Liver (tissue), 9 donors: ENCODE results near the gene AMMECR1. TPM values are rescaled to one million over a fixed set of nuclear protein-coding genes. Genes with fewer than 3 reads are reported as not detected.

Experiments used
- DNase-seq: peaks from one replicate; pipeline ENCODE4 v3.0.0-alpha.2; 2017; ENCODE audit warnings: low spot score
- H3K27ac ChIP-seq, 2 donors: one replicate each; pipeline ENCODE4 v1.7.0; 2013; ENCODE audit warnings: inconsistent platforms in 2 of 2, low read length in 2 of 2, control low read depth in 1 of 2, low read depth in 1 of 2, mild to moderate bottlenecking in 1 of 2
- H3K27me3 ChIP-seq, 4 donors: one replicate each; pipeline versions ENCODE4 v1.6.1 to v1.7.0; 2013; ENCODE audit warnings: low read length in 3 of 4, inconsistent platforms in 1 of 4, mild to moderate bottlenecking in 1 of 4, moderate library complexity in 1 of 4; ENCODE audit not compliant: control insufficient read depth in 4 of 4, insufficient read depth in 4 of 4
- H3K36me3 ChIP-seq, 4 donors: one replicate each; pipeline versions ENCODE4 v1.6.1 to v1.7.0; 2013; ENCODE audit warnings: low read length in 3 of 4, mild to moderate bottlenecking in 3 of 4, low read depth in 1 of 4, moderate library complexity in 1 of 4; ENCODE audit not compliant: control insufficient read depth in 4 of 4, insufficient read depth in 3 of 4
- H3K4me1 ChIP-seq, 4 donors: one replicate each; pipeline versions ENCODE4 v1.6.1 to v1.7.0; 2013; ENCODE audit warnings: low read length in 3 of 4, mild to moderate bottlenecking in 3 of 4, moderate library complexity in 1 of 4; ENCODE audit not compliant: control insufficient read depth in 4 of 4, insufficient read depth in 4 of 4
- H3K4me3 ChIP-seq, 3 donors: one replicate each; pipeline versions ENCODE4 v1.6.1 to v1.7.0; 2013; ENCODE audit warnings: low read length in 3 of 3, control low read depth in 1 of 3, low read depth in 1 of 3, mild to moderate bottlenecking in 1 of 3
- H3K9ac ChIP-seq, 2 donors: one replicate each; pipeline ENCODE4 v1.7.0; 2013; ENCODE audit warnings: low read length in 2 of 2, mild to moderate bottlenecking in 2 of 2, moderate library complexity in 2 of 2, control low read depth in 1 of 2, low read depth in 1 of 2
- H3K9me3 ChIP-seq, 4 donors: one replicate each; pipeline versions ENCODE4 v1.6.1 to v1.7.0; 2013; ENCODE audit warnings: low read length in 3 of 4; ENCODE audit not compliant: control insufficient read depth in 4 of 4
- EGR1 ChIP-seq, 2 donors: IDR thresholded peaks; 2 replicates each; pipeline ENCODE4 v1.6.1; 2016 to 2018; ENCODE audit warnings: antibody characterized with exemption in 2 of 2, low read depth in 2 of 2
- FOXA1 ChIP-seq: IDR thresholded peaks from 2 replicates; pipeline ENCODE4 v1.6.1; 2016; ENCODE audit warnings: antibody characterized with exemption
- FOXA2 ChIP-seq: IDR thresholded peaks from 2 replicates; pipeline ENCODE4 v1.6.1; 2016; ENCODE audit warnings: antibody characterized with exemption
- GABPA ChIP-seq, 2 donors: IDR thresholded peaks in 1 of 2; conservative IDR thresholded peaks in 1 of 2; 2 replicates each; pipeline ENCODE4 v1.6.1; 2016; ENCODE audit warnings: antibody characterized with exemption in 2 of 2, mild to moderate bottlenecking in 1 of 2, moderate library complexity in 1 of 2
- HNF4A ChIP-seq, 2 donors: conservative IDR thresholded peaks; 2 replicates each; pipeline ENCODE4 v1.6.1; 2016; ENCODE audit warnings: antibody characterized with exemption in 2 of 2, mild to moderate bottlenecking in 2 of 2
- HNF4G ChIP-seq: IDR thresholded peaks from 2 replicates; pipeline ENCODE4 v1.6.1; 2016; ENCODE audit warnings: antibody characterized with exemption
- JUND ChIP-seq, 2 donors: IDR thresholded peaks; 2 replicates each; pipeline ENCODE4 v1.6.1; 2016; ENCODE audit warnings: antibody characterized with exemption in 2 of 2
- NR2F2 ChIP-seq: IDR thresholded peaks from 2 replicates; pipeline ENCODE4 v1.6.1; 2016; ENCODE audit warnings: antibody characterized with exemption
- RAD21 ChIP-seq, 2 donors: IDR thresholded peaks; 2 replicates each; pipeline ENCODE4 v1.6.1; 2016; ENCODE audit warnings: antibody characterized with exemption in 2 of 2, mild to moderate bottlenecking in 2 of 2
- RXRA ChIP-seq, 2 donors: IDR thresholded peaks; 2 replicates each; pipeline ENCODE4 v1.6.1; 2017 to 2018; ENCODE audit warnings: antibody characterized with exemption in 2 of 2, mild to moderate bottlenecking in 1 of 2
- SP1 ChIP-seq: IDR thresholded peaks from 2 replicates; pipeline ENCODE4 v1.6.1; 2018; ENCODE audit warnings: antibody characterized with exemption, mild to moderate bottlenecking
- TAF1 ChIP-seq: conservative IDR thresholded peaks from 2 replicates; pipeline ENCODE4 v1.6.1; 2016; ENCODE audit warnings: antibody characterized with exemption, mild to moderate bottlenecking
- YY1 ChIP-seq: IDR thresholded peaks from 2 replicates; pipeline ENCODE4 v1.6.1; 2016; ENCODE audit warnings: antibody characterized with exemption, mild to moderate bottlenecking
- WGBS: extraction: QIAGEN DNeasy Blood & Tissue Kit; methylation state at CpG from one replicate; pipeline ENCODE4 v1.1.7; 2013; 5-methylcytosine and 5-hydroxymethylcytosine counted together
- polyA plus RNA-seq, 2 donors: library from polyadenylated mRNA; stranded (reverse) in 1 of 2; unstranded in 1 of 2; fragments of 200-250 nt in 1 of 2; fragments of >200 nt in 1 of 2; fragmentation: Nextera tagmentation in 1 of 2; extraction: Ambion mirVana in 1 of 2; gene quantifications; one replicate each; pipeline versions ENCODE4 v1.2.1 to v1.2.3, GENCODE V29; 2013 to 2015
- total RNA-seq, 2 donors: library from RNA; depleted of rRNA; stranded (reverse); fragments of >200 nt; gene quantifications; one replicate each; pipeline ENCODE4 v1.2.3, GENCODE V29; 2014
- TF ChIP-seq, protein P1 (sequence below): IDR thresholded peaks from 2 replicates; pipeline ENCODE4 v1.6.1; 2016; ENCODE audit warnings: antibody characterized with exemption
- TF ChIP-seq, protein P2 (sequence below): IDR thresholded peaks from 2 replicates; pipeline ENCODE4 v1.6.1; 2016; ENCODE audit warnings: antibody characterized with exemption, mild to moderate bottlenecking
- TF ChIP-seq, protein P3 (sequence below): fragments of 150-350 bp; IDR thresholded peaks from 2 replicates; pipeline ENCODE4 v1.5.1; 2017; ENCODE audit warnings: improper control_type of control experiment, low read depth, low read length; ENCODE audit not compliant: missing input control
- TF ChIP-seq, protein P4 (sequence below): IDR thresholded peaks from 2 replicates; pipeline ENCODE4 v1.6.1; 2016; ENCODE audit warnings: antibody characterized with exemption
- TF ChIP-seq, protein P5 (sequence below): IDR thresholded peaks from 2 replicates; pipeline ENCODE4 v1.6.1; 2016; ENCODE audit warnings: antibody characterized with exemption
- donor health status: healthy.
- donor health status: healthy.
- donor health status: healthy.
- donor health status: healthy.
- donor health status: healthy.

Gene AMMECR1
- total and polyA plus RNA-seq, 4 donors, result 1.7 to 30.9 (median 3.6) TPM

DNA sequence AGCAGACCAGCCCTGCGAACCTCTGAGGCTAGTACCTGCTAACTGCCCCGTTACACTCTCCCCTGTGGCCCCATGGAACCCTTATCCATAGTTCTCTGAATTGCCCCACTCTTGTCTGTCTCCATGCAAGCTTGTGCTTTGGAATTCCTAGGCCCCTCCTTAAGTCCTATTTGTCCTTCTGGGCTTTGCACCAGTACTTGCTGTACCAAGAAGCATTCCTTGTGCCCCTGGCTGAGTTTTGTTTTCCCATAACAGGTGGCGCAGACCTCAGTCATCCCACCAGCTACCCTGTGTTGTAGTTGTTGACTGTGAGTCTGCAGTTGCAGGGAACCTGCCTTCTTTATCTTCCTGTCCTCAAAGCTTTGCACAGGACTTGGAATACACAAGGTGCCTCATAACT is 147.9 kb downstream of the AMMECR1 start:
- 93% methylated on average over 3 of the region's 3 CpGs for WGBS
- peaks cover 0 to 2% (median 0%) of the 10 kb centered on the region in 4 donors for H3K4me1 ChIP-seq
- TF ChIP-seq, protein P1, sequence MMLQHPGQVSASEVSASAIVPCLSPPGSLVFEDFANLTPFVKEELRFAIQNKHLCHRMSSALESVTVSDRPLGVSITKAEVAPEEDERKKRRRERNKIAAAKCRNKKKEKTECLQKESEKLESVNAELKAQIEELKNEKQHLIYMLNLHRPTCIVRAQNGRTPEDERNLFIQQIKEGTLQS, result no peak
- TF ChIP-seq RXRA (IDR thresholded peaks at IDR 0.05), result no peak
- no peak for TF ChIP-seq FOXA1
- no peak for TF ChIP-seq NR2F2
- no peak for TF ChIP-seq TAF1
- TF ChIP-seq JUND (IDR thresholded peaks at IDR 0.05), result no peak
- TF ChIP-seq, protein P2, sequence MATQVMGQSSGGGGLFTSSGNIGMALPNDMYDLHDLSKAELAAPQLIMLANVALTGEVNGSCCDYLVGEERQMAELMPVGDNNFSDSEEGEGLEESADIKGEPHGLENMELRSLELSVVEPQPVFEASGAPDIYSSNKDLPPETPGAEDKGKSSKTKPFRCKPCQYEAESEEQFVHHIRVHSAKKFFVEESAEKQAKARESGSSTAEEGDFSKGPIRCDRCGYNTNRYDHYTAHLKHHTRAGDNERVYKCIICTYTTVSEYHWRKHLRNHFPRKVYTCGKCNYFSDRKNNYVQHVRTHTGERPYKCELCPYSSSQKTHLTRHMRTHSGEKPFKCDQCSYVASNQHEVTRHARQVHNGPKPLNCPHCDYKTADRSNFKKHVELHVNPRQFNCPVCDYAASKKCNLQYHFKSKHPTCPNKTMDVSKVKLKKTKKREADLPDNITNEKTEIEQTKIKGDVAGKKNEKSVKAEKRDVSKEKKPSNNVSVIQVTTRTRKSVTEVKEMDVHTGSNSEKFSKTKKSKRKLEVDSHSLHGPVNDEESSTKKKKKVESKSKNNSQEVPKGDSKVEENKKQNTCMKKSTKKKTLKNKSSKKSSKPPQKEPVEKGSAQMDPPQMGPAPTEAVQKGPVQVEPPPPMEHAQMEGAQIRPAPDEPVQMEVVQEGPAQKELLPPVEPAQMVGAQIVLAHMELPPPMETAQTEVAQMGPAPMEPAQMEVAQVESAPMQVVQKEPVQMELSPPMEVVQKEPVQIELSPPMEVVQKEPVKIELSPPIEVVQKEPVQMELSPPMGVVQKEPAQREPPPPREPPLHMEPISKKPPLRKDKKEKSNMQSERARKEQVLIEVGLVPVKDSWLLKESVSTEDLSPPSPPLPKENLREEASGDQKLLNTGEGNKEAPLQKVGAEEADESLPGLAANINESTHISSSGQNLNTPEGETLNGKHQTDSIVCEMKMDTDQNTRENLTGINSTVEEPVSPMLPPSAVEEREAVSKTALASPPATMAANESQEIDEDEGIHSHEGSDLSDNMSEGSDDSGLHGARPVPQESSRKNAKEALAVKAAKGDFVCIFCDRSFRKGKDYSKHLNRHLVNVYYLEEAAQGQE, result no peak
- no peak for TF ChIP-seq GABPA (IDR thresholded peaks at IDR 0.05 in 1 of 2, conservative IDR thresholded peaks at IDR 0.05 in 1 of 2)
- no peak for TF ChIP-seq SP1
- no peak for TF ChIP-seq FOXA2
- TF ChIP-seq HNF4A (conservative IDR thresholded peaks at IDR 0.05), result no peak
- no peak for TF ChIP-seq RAD21 (IDR thresholded peaks at IDR 0.05)
- no peak for TF ChIP-seq HNF4G
- no peak for TF ChIP-seq YY1
- TF ChIP-seq EGR1 (IDR thresholded peaks at IDR 0.05; ENCODE audit: low read depth in 2 of 2), result no peak
- TF ChIP-seq, protein P3, sequence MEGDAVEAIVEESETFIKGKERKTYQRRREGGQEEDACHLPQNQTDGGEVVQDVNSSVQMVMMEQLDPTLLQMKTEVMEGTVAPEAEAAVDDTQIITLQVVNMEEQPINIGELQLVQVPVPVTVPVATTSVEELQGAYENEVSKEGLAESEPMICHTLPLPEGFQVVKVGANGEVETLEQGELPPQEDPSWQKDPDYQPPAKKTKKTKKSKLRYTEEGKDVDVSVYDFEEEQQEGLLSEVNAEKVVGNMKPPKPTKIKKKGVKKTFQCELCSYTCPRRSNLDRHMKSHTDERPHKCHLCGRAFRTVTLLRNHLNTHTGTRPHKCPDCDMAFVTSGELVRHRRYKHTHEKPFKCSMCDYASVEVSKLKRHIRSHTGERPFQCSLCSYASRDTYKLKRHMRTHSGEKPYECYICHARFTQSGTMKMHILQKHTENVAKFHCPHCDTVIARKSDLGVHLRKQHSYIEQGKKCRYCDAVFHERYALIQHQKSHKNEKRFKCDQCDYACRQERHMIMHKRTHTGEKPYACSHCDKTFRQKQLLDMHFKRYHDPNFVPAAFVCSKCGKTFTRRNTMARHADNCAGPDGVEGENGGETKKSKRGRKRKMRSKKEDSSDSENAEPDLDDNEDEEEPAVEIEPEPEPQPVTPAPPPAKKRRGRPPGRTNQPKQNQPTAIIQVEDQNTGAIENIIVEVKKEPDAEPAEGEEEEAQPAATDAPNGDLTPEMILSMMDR, result no peak
- TF ChIP-seq, protein P4, sequence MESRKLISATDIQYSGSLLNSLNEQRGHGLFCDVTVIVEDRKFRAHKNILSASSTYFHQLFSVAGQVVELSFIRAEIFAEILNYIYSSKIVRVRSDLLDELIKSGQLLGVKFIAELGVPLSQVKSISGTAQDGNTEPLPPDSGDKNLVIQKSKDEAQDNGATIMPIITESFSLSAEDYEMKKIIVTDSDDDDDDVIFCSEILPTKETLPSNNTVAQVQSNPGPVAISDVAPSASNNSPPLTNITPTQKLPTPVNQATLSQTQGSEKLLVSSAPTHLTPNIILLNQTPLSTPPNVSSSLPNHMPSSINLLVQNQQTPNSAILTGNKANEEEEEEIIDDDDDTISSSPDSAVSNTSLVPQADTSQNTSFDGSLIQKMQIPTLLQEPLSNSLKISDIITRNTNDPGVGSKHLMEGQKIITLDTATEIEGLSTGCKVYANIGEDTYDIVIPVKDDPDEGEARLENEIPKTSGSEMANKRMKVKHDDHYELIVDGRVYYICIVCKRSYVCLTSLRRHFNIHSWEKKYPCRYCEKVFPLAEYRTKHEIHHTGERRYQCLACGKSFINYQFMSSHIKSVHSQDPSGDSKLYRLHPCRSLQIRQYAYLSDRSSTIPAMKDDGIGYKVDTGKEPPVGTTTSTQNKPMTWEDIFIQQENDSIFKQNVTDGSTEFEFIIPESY, result no peak
- TF ChIP-seq, protein P5, sequence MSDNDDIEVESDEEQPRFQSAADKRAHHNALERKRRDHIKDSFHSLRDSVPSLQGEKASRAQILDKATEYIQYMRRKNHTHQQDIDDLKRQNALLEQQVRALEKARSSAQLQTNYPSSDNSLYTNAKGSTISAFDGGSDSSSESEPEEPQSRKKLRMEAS, result no peak

More for the DNA sequence above, 147.9 kb downstream of the AMMECR1 start:
- H3K27me3 ChIP-seq, result no peaks in the 10 kb centered on the region
- H3K9ac ChIP-seq, result no peak overlapping the region
- H3K4me3 ChIP-seq, result no peak overlapping the region
- H3K36me3 ChIP-seq, result peaks cover 0 to 2% (median 0%) of the 10 kb centered on the region in 4 donors
- H3K27ac ChIP-seq, result no peak overlapping the region
- DNase-seq, result no peak
- H3K9me3 ChIP-seq, result no peaks in the 10 kb centered on the region
